RKO (cell line): Measurements from ENCODE around the gene KCNIP1.

Experiments used
- DNase-seq: peaks from one replicate; pipeline ENCODE4 v3.0.0-alpha.2; 2016; ENCODE audit warnings: low spot score

The KCNIP1 gene

GRCh38 chr5:170563824-170564567 is 60.2 kb downstream of the KCNIP1 start:
- no peak for DNase-seq

- no peak for DNase-seq
Measured at GRCh38 chr5:170565072-170565471, 61.3 kb downstream of the KCNIP1 start.

GRCh38 chr5:170569101-170569500 is 65.3 kb downstream of the KCNIP1 start:
- DNase-seq = no peak

GRCh38 chr5:170570476-170570875 is 66.7 kb downstream of the KCNIP1 start:
- no peak for DNase-seq

GRCh38 chr5:170571281-170571731 is 67.5 kb downstream of the KCNIP1 start:
- DNase-seq = no peak

- no peak for DNase-seq
Measured at GRCh38 chr5:170571875-170572852, 68.3 kb downstream of the KCNIP1 start.

GRCh38 chr5:170573114-170573513 is 69.3 kb downstream of the KCNIP1 start:
- DNase-seq = no peak

- no peak for DNase-seq
Measured at GRCh38 chr5:170573660-170574059, 69.8 kb downstream of the KCNIP1 start.

GRCh38 chr5:170576602-170577535 is 73.0 kb downstream of the KCNIP1 start:
- DNase-seq = no peak

GRCh38 chr5:170579601-170580000 is 75.8 kb downstream of the KCNIP1 start:
- DNase-seq = no peak

- no peak for DNase-seq
Measured at GRCh38 chr5:170581211-170581610, 77.4 kb downstream of the KCNIP1 start.

GRCh38 chr5:170582644-170583330 is 79.0 kb downstream of the KCNIP1 start:
- no peak for DNase-seq

GRCh38 chr5:170584003-170584402 is 80.2 kb downstream of the KCNIP1 start:
- no peak for DNase-seq

- no peak for DNase-seq
Measured at GRCh38 chr5:170584450-170585058, 80.7 kb downstream of the KCNIP1 start.

GRCh38 chr5:170585273-170585948 is 81.6 kb downstream of the KCNIP1 start:
- DNase-seq = no peak

- DNase-seq = no peak
Measured at GRCh38 chr5:170587808-170588207, 84.0 kb downstream of the KCNIP1 start.

GRCh38 chr5:170589643-170590042 is 85.8 kb downstream of the KCNIP1 start:
- DNase-seq = no peak

GRCh38 chr5:170590566-170590965 is 86.7 kb downstream of the KCNIP1 start:
- no peak for DNase-seq

- peak; percentile 15 for DNase-seq
Measured at GRCh38 chr5:170591054-170591453, 87.2 kb downstream of the KCNIP1 start.

- no peak for DNase-seq
Measured at GRCh38 chr5:170596482-170597044, 92.7 kb downstream of the KCNIP1 start.
